Panc1 (cell line): ENCODE measurements around the gene NOC2L. TPM values are rescaled to one million over a fixed set of nuclear protein-coding genes. Genes with fewer than 3 reads are reported as not detected.

Source experiments
- ATAC-seq: fragments of 200-7000 bp; cut with Tn5 transposase; 2 replicates; pipeline ENCODE4 v1.9.1; 2020; ENCODE audit warnings: mild to moderate bottlenecking, moderate library complexity
- BruUV-seq: library from RNA; stranded (reverse); fragments of 400-500 nt; replicated peaks from 2 replicates; lab custom pipeline; 2021; lab: Mats Ljungman, UMichigan
- CTCF ChIA-PET: fragments of 300-600 bp; sonication (Branson Sonifier 250); formaldehyde crosslinking; loops from one replicate; lab custom pipeline; 2022; ENCODE audit warnings: antibody characterized with exemption; lab: Charles Lee
- POLR2A ChIA-PET: fragments of 300-600 bp; sonication (Branson Sonifier 250); formaldehyde crosslinking; loops from one replicate; lab custom pipeline; 2022; ENCODE audit warnings: antibody characterized with exemption; lab: Charles Lee
- DNase-seq: peaks from one replicate; pipeline ENCODE4 v3.0.0-alpha.2; 2010; ENCODE audit warnings: low read depth, low spot score
- H3K27ac ChIP-seq: 2 replicates; pipeline ENCODE4 v1.5.1; 2011; ENCODE audit warnings: mild to moderate bottlenecking, low read length, inconsistent platforms
- H3K27me3 ChIP-seq: fragments of 200-500 bp; sonication (Bioruptor generic); 2 replicates; pipeline ENCODE4 v1.6.0; 2014; ENCODE audit warnings: low read length, inconsistent platforms; ENCODE audit not compliant: control insufficient read depth, insufficient read depth
- H3K36me3 ChIP-seq: fragments of 200-500 bp; sonication (Bioruptor generic); 2 replicates; pipeline ENCODE4 v1.5.1; 2014; ENCODE audit warnings: inconsistent platforms, mild to moderate bottlenecking, low read length, moderate library complexity; ENCODE audit not compliant: control insufficient read depth, insufficient read depth
- H3K4me1 ChIP-seq: 2 replicates; pipeline ENCODE4 v1.5.1; 2011; ENCODE audit warnings: inconsistent platforms, mild to moderate bottlenecking, low read length, moderate library complexity; ENCODE audit not compliant: control insufficient read depth, insufficient read depth
- H3K4me3 ChIP-seq, 2 experiments: 2 replicates each; pipeline ENCODE4 v1.5.1; 2011 to 2012; ENCODE audit warnings: low read depth in 2 of 2, low read length in 2 of 2, mild to moderate bottlenecking in 2 of 2, inconsistent platforms in 1 of 2, moderate library complexity in 1 of 2
- H3K9me3 ChIP-seq: fragments of 200-500 bp; sonication (Bioruptor generic); 2 replicates; pipeline ENCODE4 v1.5.1; 2014; ENCODE audit warnings: low read depth, mild to moderate bottlenecking, inconsistent platforms, low read length, moderate library complexity; ENCODE audit not compliant: control insufficient read depth, insufficient read depth
- POLR2AphosphoS5 ChIP-seq: IDR thresholded peaks from 2 replicates; pipeline ENCODE4 v1.6.1; 2012; ENCODE audit warnings: mild to moderate bottlenecking, low read depth, low read length, moderate library complexity
- SIN3A ChIP-seq: IDR thresholded peaks from 2 replicates; pipeline ENCODE4 v1.6.1; 2012; ENCODE audit warnings: low read depth, mild to moderate bottlenecking, low read length, moderate library complexity, borderline replicate concordance; ENCODE audit not compliant: insufficient read depth
- in situ Hi-C: cut with HindIII; loops from 2 replicates; pipeline ENCODE4 v1.10.0; 2016; ENCODE audit warnings: low sequenced_read_pairs, low pct_unique_long_range_greater_than_20kb
- intact Hi-C: fragments of 100-400 bp; cut with micrococcal nuclease; formaldehyde crosslinking; loops from one replicate; pipeline ENCODE4 v1.10.0; 2022; ENCODE audit not compliant: unreplicated experiment
- total RNA-seq: library from RNA; stranded (reverse); gene quantifications from one replicate; pipeline ENCODE4 v1.2.1, GENCODE V29; 2021; ENCODE audit not compliant: unreplicated experiment
- TF ChIP-seq, protein P1 (sequence below): fragments of 450-650 bp; IDR thresholded peaks from 2 replicates; pipeline ENCODE4 v1.5.1; 2017; ENCODE audit warnings: mild to moderate bottlenecking
- TF ChIP-seq, protein P2 (sequence below), 2 experiments: IDR thresholded peaks; 2 replicates each; pipeline ENCODE4 v1.6.1; 2011 to 2012; ENCODE audit warnings: low read depth in 2 of 2, control low read depth in 1 of 2, low read length in 1 of 2, mild to moderate bottlenecking in 1 of 2, moderate library complexity in 1 of 2; ENCODE audit not compliant: insufficient read depth in 1 of 2

The NOC2L gene
- total RNA-seq, 1 experiment from 2014 or later = 193 TPM

DNA sequence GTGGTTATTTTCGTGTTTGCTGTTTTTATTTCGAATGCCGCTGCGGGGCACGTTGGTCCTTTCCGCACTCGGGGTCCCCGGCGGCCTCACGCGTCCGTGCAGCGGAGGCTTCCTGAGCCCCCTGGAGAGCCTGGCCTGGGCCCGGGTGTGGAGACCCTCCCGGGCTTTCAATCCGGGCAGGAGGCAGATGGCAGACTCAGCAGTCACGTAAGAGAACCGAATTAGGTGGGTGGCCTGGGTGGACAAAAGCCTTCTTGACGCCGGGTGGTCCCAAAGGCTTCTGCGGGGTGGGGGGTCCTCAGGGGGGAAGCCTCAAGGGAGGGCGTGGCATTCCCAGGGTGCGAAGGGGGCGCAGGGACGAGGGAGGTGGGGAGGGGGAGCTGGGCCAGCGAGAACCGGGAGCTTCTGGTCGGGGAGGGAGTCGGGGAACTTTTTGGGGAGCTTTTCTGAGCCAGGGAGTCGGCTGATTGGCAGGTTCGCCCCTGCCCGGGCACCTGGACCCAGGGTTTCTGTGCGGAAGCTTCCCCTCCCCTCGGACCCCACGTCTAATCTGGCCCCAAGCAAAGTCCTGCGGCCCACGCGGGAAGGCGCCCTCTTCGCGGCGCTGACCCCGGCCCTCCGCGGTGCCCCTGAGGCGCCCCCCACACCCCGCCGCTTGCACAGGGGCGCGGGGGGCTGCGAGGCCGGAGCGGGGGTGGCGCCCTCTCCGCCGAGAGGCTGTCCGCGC, 42.2 kb upstream of the NOC2L start:
- DNase-seq (no peak), ATAC-seq (no peak)
- in situ Hi-C loops (no loop called here), intact Hi-C loops (no loop called here)
- Histone ChIP-seq H3K27me3 (no peaks in the 10 kb centered on the region), H3K4me1 (peaks cover 35% of the 10 kb centered on the region), H3K9me3 (no peaks in the 10 kb centered on the region), H3K4me3 (peak overlapping the region; percentile 56 to 65), H3K36me3 (no peaks in the 10 kb centered on the region; the same call in 1 of the 2 replicates), H3K27ac (peak overlapping the region; percentile 80)
- CTCF ChIA-PET = interaction anchor here (0.6 to 1.2 kb wide), 3 partner anchors 14 to 39 kb away, joined by 4 to 11 read pairs (median 7); no protein-coding TSS in a partner anchor
- POLR2A ChIA-PET = interaction anchor here (0.7 to 0.8 kb wide), 2 partner anchors 13 to 316 kb away, joined by 3 to 8 read pairs; partner anchors contain the start of gene ISG15
- BruUV-seq = TSS peak; percentile 89
- TF ChIP-seq POLR2AphosphoS5 = peak; percentile 32; the same call in 1 of the 2 replicates
- TF ChIP-seq, protein P1, sequence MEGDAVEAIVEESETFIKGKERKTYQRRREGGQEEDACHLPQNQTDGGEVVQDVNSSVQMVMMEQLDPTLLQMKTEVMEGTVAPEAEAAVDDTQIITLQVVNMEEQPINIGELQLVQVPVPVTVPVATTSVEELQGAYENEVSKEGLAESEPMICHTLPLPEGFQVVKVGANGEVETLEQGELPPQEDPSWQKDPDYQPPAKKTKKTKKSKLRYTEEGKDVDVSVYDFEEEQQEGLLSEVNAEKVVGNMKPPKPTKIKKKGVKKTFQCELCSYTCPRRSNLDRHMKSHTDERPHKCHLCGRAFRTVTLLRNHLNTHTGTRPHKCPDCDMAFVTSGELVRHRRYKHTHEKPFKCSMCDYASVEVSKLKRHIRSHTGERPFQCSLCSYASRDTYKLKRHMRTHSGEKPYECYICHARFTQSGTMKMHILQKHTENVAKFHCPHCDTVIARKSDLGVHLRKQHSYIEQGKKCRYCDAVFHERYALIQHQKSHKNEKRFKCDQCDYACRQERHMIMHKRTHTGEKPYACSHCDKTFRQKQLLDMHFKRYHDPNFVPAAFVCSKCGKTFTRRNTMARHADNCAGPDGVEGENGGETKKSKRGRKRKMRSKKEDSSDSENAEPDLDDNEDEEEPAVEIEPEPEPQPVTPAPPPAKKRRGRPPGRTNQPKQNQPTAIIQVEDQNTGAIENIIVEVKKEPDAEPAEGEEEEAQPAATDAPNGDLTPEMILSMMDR = no peak

- H3K27me3 ChIP-seq = no peaks in the 10 kb centered on the region
- H3K4me1 ChIP-seq = peaks cover 36% of the 10 kb centered on the region
- no peak for DNase-seq
- no peaks in the 10 kb centered on the region; the same call in 1 of the 2 replicates for H3K36me3 ChIP-seq
- in situ Hi-C loops = no loop called here
- peak; percentile 75 for ATAC-seq
- ChIA-PET POLR2A (interaction anchor here (0.8 kb wide), 1 partner anchor 13 kb away, joined by 8 read pairs; the partner anchor contains the start of gene ISG15), CTCF (interaction anchor here (0.7 to 1.0 kb wide), 2 partner anchors 14 to 16 kb away, joined by 3 to 4 read pairs; no protein-coding TSS in a partner anchor)
- no peaks in the 10 kb centered on the region for H3K9me3 ChIP-seq
- peak overlapping the region; percentile 56 to 65 for H3K4me3 ChIP-seq
- intact Hi-C loops = no loop called here
- 0 out of 2 replicates have a peak, but pooled peaks have one; percentile 41 for TF ChIP-seq SIN3A
- TF ChIP-seq, protein P2, sequence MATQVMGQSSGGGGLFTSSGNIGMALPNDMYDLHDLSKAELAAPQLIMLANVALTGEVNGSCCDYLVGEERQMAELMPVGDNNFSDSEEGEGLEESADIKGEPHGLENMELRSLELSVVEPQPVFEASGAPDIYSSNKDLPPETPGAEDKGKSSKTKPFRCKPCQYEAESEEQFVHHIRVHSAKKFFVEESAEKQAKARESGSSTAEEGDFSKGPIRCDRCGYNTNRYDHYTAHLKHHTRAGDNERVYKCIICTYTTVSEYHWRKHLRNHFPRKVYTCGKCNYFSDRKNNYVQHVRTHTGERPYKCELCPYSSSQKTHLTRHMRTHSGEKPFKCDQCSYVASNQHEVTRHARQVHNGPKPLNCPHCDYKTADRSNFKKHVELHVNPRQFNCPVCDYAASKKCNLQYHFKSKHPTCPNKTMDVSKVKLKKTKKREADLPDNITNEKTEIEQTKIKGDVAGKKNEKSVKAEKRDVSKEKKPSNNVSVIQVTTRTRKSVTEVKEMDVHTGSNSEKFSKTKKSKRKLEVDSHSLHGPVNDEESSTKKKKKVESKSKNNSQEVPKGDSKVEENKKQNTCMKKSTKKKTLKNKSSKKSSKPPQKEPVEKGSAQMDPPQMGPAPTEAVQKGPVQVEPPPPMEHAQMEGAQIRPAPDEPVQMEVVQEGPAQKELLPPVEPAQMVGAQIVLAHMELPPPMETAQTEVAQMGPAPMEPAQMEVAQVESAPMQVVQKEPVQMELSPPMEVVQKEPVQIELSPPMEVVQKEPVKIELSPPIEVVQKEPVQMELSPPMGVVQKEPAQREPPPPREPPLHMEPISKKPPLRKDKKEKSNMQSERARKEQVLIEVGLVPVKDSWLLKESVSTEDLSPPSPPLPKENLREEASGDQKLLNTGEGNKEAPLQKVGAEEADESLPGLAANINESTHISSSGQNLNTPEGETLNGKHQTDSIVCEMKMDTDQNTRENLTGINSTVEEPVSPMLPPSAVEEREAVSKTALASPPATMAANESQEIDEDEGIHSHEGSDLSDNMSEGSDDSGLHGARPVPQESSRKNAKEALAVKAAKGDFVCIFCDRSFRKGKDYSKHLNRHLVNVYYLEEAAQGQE (IDR thresholded peaks at IDR 0.05; ENCODE audit: insufficient read depth in 1 of 2, low read depth in 2 of 2, low read length in 1 of 2) = no peak; a peak in 1 of 4 replicates
- peak overlapping the region; percentile 80 for H3K27ac ChIP-seq
- BruUV-seq = no TSS peak
Observed at GRCh38 chr1:1000357-1001056, 41.5 kb upstream of the NOC2L start.
